ENCODE measurements around the gene BEND6. TPM values are rescaled to one million over a fixed set of nuclear protein-coding genes. Genes with fewer than 3 reads are reported as not detected.

BEND6 gene
- total RNA-seq, 1 donor from 2014 or later, result 2.7 TPM

GRCh38 chr6:57026001-57026400 lies 71.1 kb downstream of the BEND6 start:
- Histone ChIP-seq H3K4me3 (ENCODE audit: low read depth, low read length) (no peak overlapping the region), H3K36me3 (ENCODE audit: control insufficient read depth, insufficient read depth, low read length) (no peaks in the 10 kb centered on the region), H3K27me3 (ENCODE audit: control insufficient read depth, insufficient read depth, low read length) (no peaks in the 10 kb centered on the region)
- no peak for DNase-seq (ENCODE audit: low read depth)
- TF ChIP-seq CTCF (IDR thresholded peaks at IDR 0.05; ENCODE audit: insufficient read depth, low read length, poor library complexity, severe bottlenecking), result no peak

GRCh38 chr6:57027301-57027700 lies 72.4 kb downstream of the BEND6 start:
- no peak for TF ChIP-seq CTCF (IDR thresholded peaks at IDR 0.05; ENCODE audit: insufficient read depth, low read length, poor library complexity, severe bottlenecking)
- H3K4me3 ChIP-seq (ENCODE audit: low read depth, low read length), result no peak overlapping the region

GRCh38 chr6:57029213-57029612 lies 74.3 kb downstream of the BEND6 start:
- Histone ChIP-seq H3K36me3 (ENCODE audit: control insufficient read depth, insufficient read depth, low read length) (no peaks in the 10 kb centered on the region), H3K4me3 (ENCODE audit: low read depth, low read length) (no peak overlapping the region), H3K27me3 (ENCODE audit: control insufficient read depth, insufficient read depth, low read length) (no peaks in the 10 kb centered on the region)
- no peak for DNase-seq (ENCODE audit: low read depth)
- TF ChIP-seq CTCF (IDR thresholded peaks at IDR 0.05; ENCODE audit: insufficient read depth, low read length, poor library complexity, severe bottlenecking), result no peak

More at GRCh38 chr6:57027301-57027700, 72.4 kb downstream of the BEND6 start:
- Histone ChIP-seq H3K27me3 (ENCODE audit: control insufficient read depth, insufficient read depth, low read length) (no peaks in the 10 kb centered on the region), H3K36me3 (ENCODE audit: control insufficient read depth, insufficient read depth, low read length) (no peaks in the 10 kb centered on the region)
- DNase-seq (ENCODE audit: low read depth), result no peak

- Histone ChIP-seq H3K27me3 (ENCODE audit: control insufficient read depth, insufficient read depth, low read length) (no peaks in the 10 kb centered on the region), H3K4me3 (ENCODE audit: low read depth, low read length) (no peak overlapping the region), H3K36me3 (ENCODE audit: control insufficient read depth, insufficient read depth, low read length) (no peaks in the 10 kb centered on the region)
- TF ChIP-seq CTCF (IDR thresholded peaks at IDR 0.05; ENCODE audit: insufficient read depth, low read length, poor library complexity, severe bottlenecking), result no peak
- no peak for DNase-seq (ENCODE audit: low read depth)
Measured at GRCh38 chr6:57033228-57033627, 78.3 kb downstream of the BEND6 start.

GRCh38 chr6:57035549-57035948 lies 80.6 kb downstream of the BEND6 start:
- H3K4me3 ChIP-seq (ENCODE audit: low read depth, low read length), result no peak overlapping the region
- DNase-seq (ENCODE audit: low read depth), result no peak
- no peaks in the 10 kb centered on the region for H3K27me3 ChIP-seq (ENCODE audit: control insufficient read depth, insufficient read depth, low read length)
- no peaks in the 10 kb centered on the region for H3K36me3 ChIP-seq (ENCODE audit: control insufficient read depth, insufficient read depth, low read length)
- TF ChIP-seq CTCF (IDR thresholded peaks at IDR 0.05; ENCODE audit: insufficient read depth, low read length, poor library complexity, severe bottlenecking), result no peak

- Histone ChIP-seq H3K4me3 (ENCODE audit: low read depth, low read length) (no peak overlapping the region), H3K36me3 (ENCODE audit: control insufficient read depth, insufficient read depth, low read length) (no peaks in the 10 kb centered on the region), H3K27me3 (ENCODE audit: control insufficient read depth, insufficient read depth, low read length) (no peaks in the 10 kb centered on the region)
- TF ChIP-seq CTCF (IDR thresholded peaks at IDR 0.05; ENCODE audit: insufficient read depth, low read length, poor library complexity, severe bottlenecking), result no peak
- no peak for DNase-seq (ENCODE audit: low read depth)
Measured at GRCh38 chr6:57038906-57039305, 84.0 kb downstream of the BEND6 start.

All from kidney epithelial cell (primary cell).